DND-41 (cell line): ENCODE data around the gene HMMR.

ENCODE experiments used
- CTCF ChIP-seq: IDR thresholded peaks from 2 replicates; pipeline ENCODE4 v1.5.1; 2012; ENCODE audit warnings: borderline replicate concordance, low read length, moderate library complexity, mild to moderate bottlenecking; ENCODE audit not compliant: poor library complexity, severe bottlenecking; ENCODE audit errors: extremely low read depth
- EZH2 ChIP-seq: IDR thresholded peaks from 3 replicates; pipeline ENCODE4 v1.6.1; 2012; ENCODE audit warnings: borderline replicate concordance, low read depth, mild to moderate bottlenecking, moderate library complexity, low read length, inconsistent platforms; ENCODE audit not compliant: severe bottlenecking

GRCh38 chr5:163497315-163497714, 36.9 kb downstream of the HMMR start:
- TF ChIP-seq CTCF (no peak), EZH2 (no peak)
